Central memory CD4-positive, alpha-beta T cell (primary cell): ENCODE results near the gene TANGO2.

Experiments
- DNase-seq: peaks from one replicate; pipeline ENCODE4 v3.0.0; 2022

The TANGO2 gene

DNA sequence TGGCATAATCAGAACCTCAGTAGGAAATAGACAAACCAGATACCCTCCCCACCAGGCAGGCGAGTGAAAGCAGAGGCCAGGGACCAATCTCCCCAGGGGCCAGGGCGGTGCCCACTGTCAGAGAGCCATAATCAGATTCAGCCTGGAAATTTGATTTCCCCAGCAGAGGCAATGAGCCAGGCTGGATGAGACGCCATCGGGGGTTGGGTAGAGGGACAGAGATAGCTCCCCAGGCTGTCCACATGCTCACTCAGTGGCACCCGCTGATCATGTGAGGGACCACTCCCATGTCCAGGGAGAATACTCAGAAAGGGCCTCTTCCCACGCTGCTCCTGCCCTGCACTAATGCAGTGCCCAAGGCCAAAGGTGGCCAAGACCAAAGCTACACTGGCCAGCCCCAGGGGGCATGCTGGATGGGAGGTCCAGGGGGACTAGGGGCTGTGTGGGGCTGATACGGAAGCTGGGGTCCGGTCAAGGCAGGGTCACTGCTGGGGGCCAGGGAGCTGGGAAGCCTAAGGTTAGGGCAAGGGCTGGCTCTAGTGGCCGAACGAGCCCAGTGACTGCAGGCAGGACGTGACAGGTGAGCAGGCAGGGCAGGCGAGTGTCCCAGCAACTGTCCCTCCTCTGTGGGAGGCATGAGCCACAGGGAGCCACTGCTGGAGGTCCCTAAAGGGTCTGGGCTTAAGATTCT, 24.1 kb upstream of the TANGO2 start:
- DNase-seq: no peak

DNA sequence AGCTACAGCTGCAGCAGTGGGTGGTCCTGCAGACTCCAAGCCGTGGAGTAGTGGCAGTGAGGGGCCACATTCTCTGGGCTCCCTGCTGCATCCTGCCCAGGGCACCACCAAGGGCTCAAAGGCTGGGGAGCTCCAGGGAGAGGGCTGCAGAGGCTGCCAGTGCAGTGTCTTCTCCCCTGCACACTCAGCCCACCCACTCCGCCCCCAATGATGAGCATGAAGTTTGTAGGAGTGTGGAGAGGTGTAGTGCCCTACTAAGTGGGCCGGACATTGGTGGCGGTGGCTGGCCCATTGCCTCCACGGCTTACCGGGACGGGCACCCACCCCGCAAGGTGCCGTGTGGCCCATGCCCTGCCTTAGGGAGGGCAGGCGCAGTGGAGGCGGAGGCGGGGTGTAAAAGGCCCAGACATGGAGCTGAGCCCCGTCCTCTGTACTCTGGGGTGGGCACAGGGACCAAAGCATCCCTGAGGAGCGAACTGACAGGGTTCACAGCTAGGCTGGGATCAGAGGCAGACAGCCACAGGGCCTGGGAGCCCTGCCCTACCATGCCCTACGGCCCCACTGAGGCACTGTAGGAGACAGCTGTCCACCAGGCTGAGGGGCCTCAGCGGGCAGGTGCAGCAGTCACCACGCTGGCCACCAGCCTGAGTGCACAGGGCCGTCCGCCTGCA, 23.2 kb upstream of the TANGO2 start:
- no peak for DNase-seq

DNA sequence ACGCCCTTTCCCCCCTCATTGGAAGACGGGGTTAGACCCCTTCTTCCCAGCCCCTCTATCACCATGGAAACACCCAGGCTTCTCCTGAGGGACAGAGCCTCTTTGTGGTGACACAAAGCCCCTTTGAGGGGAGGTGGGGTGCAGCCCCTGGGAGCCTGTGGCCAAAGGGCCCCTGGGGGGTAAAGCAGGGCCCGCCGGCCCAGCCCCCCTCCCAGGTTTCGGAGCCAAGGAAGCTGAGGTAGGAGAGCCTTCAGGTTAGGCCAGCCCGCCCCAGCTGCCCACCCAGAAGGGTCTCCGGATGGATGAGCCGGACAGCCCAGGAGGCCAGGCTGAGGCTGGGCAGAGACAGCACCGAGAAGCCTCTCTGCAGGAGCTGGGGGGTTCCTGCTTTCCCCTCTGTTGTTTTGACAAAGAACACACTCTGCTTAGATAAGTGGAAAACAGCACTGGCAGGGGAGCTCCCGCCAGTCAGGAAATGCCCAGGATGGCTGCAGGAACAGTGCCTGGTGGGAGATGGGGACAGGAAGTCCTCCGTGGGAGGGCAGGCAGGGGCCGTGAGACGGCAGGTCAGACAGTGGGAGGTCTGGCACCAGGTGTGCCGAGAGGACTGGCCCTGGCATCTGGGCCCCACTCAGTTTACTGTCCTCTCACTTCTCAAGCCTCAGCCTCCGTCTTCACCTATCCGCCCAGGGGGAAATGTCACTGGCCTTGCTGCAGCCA, 22.5 kb upstream of the TANGO2 start:
- no peak for DNase-seq

DNA sequence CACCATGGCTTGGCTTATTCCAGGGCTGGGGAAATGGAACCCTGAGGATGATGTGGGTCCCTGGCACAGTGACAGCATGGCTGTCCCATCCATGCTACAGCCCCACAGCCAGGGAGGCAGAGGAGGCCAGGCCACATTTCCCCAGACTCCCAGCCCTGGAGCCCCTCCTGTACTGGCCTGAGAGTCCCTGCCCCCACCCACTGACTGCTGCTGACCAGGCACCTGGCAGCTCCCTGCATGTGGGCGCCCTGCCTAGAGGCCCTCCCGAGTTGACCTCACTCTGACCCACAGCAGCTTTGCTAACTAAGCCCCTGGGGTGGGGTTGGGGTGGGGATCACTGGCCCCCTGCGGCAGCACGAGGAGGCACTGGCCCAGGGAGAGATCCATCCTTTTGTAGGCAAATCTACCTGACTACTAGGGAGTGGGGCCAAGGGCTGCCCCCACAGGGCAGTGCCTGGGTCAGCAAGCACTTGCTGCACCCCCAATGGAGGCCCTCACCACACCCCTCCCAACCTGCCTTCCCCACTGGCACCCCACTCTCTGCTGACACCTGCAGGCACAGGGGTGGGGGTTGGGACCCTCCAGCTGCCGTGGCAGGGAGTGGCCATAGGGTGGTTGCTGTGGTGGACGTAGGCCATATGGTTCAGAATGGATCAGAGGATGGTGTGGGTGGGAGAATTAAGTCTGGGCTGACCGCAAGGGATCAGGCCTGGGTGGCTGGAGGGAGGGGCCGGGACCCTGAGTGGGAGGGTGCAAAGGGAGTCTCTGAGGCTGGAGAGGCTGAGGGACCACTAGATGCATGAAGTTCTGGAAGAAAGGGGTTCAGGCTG, 21.7 kb upstream of the TANGO2 start:
- DNase-seq: no peak

DNA sequence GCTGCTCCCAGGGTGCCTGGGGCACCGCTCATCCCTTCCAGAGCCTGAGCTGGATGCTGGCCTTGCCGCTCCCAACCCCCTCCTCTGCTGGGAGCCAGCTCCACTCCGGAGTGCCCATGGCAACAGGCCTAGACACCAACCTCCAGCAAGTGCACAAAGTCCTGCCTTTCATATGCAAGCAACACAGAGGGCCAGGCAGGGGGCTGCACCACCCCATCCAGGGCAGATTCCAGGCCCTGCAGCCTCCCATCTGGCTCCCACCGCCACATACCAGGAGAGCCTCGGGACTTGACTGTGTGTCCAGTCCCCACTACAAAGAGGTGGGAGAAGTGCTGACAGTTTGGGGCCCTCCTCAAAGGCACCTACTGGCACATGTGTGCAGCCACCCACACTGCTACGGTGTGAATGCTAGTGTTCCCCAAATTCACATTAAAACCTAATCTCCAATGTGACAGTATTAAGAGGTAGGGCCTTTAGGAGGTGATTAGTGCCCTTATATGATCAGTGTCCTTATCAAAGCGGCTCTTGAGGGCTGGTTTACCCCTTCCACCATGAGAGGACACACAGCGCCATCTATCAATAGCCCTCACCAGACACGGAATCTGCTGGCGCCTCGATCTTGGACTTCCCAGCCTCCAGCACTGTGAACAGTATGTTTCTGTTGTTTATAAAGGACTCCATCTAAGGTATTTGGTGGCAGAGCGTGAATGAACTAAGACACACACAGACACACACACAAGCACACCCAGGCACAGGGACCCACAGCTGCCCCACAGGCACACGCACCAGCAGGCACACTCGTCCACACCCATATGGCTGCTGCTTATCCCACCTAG, 20.4 kb upstream of the TANGO2 start:
- DNase-seq: no peak

DNA sequence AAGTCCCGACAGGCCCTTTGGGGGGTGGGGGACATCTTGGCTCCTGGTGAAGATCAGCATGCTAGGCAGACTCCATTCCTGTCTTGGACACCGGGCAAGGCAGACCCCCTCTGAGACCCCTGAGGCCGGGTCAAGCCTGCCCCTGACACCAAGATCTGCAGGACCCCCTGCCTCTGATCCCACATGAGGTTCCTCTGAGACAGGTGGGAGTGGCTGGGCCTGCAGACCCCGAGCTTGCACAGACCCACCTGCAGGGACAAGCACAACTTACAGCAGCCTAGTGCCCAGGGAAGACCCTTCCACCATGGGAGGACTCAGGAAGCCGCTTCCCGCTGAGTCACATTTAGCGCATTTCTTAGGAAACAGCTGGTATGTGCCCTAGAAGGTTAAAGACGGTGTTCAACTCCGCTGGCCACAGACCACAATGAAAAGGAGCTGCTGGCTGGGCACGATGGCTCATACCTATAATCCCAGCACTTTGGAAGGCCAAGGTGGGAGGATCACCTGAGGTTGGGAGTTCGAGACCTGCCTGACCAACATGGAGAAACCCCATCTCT, 19.8 kb upstream of the TANGO2 start:
- no peak for DNase-seq

DNA sequence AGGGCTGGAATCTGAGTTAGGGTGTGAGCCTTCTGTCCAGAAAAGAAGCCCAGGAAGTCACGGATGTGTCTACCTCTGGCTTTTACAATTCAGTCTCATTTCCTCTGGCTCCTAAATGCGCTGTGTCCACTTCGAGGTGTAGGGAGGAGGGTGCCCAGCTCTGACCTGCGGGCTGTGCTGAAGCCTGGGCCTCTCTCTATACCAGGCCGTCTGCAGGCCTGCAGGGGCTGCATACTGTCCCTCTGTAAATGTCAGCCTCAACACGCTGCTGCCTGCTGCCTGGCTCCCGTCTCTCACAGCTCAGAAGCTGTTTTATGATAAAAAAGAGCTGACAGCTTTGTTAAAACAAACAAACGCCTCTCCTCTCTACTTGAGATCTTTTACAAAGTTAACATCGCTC, 18.8 kb upstream of the TANGO2 start:
- no peak for DNase-seq

DNA sequence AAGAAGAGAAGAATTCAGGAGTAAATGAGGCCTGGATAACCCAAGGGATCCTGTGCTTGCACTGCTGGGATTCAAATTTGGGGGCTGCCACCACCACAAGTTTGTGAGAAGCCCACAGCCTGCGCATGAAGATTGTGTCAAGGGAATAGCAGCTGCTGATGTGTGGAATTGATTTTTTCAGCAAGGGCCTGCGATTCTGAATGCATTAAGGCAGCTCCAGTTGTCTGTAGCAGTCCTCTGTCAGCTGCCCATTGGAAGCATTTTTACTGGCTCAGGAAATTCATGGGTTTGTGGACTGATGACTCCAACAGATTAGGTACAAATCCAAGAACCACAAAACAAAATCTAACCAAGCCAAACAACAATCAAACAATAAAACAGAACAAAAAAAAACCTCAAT, 18.3 kb upstream of the TANGO2 start:
- no peak for DNase-seq

DNA sequence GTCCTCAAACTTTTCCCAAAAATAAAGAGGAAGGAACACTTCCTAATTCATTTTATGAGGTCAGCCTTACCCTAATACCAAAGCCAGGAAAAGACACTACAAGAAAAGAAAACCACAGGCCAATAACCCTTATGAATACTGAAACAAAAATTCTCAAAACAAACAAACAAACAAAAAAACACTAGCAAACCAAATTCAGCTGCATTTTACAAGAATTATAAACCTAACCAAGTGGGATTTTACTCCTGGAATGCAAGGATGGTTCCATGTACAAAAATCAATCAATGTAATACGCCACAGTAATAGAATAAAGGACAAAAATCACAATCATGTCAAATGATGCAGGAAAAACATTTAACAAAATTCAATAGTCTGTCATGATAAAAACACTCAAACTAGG, 17.6 kb upstream of the TANGO2 start:
- no peak for DNase-seq

DNA sequence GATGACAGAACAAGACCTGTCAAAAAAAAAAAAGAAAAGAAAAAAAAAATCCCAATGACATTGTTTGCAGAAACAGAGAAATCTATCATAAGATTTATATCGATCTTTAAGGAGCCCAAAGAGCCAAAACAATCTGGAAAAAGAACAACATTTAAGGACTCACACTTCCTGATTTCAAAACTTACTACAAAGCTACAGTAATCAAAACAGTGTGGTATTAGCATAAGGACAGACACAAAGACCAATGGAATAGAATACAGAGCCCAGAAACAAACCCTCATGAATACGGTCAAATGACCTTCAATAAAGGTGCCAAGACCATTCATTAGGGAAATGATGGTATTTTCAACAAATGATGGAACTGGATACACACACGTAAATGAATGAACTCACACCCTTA, 16.4 kb upstream of the TANGO2 start:
- DNase-seq: no peak

DNA sequence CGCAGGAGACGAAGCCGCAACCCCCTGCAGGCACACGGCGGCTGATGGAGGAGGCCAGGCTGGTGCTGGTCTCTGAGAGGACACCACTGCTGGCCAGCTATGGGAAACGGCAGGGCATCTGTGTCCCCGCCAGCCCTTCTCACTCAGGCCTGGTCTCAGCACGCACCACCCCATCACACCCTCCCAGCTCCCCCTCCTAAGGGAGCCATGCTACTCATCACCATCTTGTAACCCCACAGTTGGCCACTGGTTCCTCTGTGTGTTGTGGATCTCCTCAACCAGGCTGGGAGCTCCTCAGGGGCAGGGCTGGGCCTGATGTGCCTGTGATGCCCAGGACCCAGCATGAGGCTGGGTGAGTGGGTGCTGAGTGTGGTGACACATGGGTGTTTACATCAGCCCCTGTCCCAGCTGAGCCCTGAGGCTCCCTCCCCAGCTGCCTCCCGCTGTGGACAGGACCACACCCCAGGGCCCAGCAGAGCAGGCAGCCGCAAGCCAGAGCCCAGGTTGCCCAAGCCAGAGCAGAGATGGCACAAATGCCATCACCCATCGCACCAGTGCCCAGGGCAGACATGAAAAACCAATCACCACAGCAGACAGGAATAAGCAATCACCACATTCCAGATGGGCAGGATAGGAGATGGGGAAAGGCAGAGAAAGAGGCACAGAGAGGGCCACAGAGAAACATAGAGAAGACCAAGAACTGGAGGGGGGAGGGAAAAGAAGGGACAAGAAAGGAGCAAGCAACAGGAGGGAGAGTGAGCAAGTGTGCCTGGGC, 12.5 kb upstream of the TANGO2 start:
- no peak for DNase-seq

DNA sequence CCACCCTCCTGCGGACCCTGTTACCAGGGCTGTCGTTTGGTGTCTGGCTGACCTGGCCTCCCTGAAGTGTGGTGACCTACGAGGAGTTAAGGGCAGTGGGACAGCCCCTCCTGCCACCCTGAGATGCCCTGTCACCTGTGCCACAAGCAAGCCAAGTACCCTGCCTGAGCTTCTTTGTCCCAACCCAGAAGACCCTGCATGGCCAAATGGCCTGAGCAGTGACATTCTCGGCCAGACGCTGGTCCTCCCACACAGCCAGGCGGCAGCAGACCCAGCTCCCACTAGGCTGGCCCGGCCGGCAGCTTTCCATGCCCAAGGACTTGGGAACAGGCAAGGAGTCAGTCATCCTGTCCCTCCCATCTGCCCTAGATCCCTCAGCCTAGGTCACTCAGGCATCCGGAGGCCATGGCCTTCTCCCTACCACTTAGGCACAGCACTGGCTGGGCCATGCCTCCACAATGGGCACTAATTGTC, 11.9 kb upstream of the TANGO2 start:
- no peak for DNase-seq

DNA sequence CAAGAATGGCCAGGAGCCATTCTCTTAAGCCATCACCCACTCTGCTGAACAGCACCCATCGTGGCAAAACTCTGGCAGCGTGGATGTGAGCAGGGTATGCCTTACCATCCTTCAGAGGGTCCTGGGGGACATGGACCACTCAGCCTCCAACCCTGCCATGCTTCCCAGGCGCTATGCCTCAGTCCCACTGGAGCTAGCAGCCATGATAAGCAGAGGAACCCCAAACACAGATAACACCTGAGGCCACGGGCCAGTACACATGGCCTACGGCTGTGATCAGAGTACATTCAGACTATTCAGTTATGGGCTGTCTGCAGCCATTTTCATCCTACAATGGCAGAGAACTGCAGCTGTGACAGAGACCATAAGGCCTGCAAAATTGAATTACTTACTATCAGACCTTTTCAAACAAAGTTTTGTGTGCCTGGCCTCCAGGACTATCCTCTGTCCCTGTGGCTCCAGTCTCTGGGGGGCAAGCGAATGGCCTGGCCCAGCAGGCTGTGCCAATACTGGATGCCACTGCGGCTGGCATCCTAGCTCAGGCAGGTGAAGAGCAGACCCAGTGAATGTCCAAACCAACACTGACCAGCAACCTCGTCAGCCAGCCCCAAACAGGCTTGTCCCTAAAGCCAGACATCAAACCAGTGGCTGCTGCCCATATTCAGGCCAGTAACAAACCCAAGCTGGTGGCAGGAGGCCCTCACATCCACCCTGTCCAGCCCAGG, 11.2 kb upstream of the TANGO2 start:
- DNase-seq: no peak

DNA sequence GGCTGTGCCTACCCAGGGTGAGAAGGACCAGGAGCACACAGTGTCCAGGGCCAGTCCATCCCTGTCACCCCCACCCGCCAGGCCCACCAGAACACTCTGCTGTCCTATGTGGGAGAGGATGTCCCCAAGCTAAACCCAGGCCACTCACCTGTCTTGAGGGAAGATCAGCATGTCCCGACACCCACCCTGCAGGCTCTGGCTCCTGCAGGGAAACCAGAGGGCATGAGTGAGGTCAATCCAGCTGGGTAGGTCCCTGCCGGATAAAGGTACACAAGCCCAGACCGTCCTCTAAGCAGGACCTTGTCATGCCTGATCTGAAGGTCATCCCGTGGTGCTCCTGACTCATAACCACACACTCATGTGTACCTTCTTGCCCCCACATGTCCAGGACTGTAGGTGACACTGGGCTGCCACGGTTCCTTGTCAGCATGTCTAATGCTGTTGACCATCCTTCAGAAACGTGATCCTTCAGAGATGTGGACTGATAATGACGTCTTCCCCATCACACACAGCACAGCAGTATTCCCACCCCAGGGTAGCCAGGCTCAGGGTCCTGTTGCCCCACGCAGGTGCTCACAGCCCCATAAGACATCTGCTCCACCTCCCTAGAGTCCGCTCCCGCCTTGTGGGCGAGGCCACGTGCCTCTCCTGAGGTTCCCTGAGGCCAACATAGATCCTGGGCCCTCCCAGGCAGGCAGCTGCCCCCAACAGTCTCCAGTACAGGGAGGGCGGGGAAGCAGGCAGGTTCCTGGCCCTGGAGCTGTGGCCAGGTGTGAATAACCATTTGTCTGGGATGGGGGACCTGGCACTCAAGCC, 10.4 kb upstream of the TANGO2 start:
- no peak for DNase-seq

DNA sequence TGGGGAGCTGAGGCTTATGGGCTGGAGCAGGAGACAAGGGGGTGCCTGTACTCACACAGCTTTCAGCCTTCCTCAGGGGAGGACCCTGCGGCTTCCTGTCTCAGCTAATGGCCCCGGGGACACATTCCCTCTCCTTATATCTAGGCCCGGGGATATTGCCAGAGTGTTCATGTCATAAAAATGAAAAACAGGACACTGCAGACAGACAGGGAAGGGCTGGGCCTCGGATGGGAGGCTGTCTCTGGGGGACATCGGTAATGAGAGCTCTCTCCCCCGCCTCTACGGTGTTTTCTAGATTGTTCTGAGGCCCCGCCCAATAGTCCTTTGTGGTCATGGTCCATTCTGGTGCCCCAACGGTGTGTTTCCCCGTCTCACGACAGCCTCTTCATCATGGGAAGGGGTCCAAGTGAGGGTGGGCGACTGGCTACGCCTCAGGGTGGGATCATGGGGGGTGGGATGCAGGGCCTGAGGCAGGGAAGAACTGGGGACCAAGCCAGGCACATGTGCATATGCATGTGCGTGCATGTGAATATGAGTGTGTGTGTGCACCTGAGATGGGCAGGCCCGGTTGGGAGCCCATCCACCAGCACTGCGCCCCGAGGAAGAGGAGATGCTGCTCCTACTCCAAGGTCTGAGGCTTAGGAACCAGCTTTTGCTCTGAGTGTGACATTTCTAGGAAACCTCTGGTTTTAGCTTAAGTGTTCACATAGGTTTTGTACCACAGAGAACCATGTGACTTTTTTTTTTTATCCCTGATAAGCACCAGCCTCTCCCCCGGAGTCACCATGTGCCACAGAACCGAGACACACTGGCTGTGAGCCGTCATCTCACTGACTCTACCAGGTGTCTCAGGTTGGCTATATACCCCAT, 9.6 kb upstream of the TANGO2 start:
- no peak for DNase-seq

DNA sequence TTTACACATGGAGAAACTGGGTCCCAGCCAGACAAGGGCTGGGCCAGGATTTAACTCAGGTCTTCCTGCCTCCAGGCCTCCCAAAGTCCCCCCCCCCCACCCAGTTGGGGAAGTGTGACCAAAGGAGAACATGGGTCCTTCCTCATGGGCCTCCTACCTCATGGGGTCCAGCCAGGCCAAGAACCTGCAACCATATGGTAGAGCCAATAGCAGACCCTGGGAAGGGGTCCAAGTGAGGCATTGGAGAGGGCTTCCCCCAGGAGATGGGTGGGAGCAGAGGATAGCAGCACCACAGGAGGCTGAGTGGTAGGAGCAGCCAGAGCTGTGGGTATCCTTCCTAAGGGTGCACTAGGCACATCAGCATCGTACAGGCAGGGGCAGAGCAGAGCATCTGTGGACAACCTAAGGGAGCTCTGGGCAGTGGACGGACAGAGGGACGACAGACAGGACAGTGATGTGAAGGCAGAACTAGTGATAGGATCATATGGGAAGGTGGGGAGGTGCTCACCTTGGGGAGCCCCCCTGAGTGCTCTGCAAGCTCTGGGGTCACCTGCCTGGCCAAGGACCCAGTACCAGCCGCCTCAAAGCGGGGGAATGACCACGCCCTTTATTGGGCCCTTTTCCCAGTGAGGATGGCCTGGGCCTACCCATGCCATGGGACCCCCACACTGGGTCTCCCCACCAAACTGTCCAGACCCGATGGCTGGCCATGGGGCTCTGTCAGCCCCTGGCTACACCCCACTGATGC, 8.7 kb upstream of the TANGO2 start:
- DNase-seq: no peak

DNA sequence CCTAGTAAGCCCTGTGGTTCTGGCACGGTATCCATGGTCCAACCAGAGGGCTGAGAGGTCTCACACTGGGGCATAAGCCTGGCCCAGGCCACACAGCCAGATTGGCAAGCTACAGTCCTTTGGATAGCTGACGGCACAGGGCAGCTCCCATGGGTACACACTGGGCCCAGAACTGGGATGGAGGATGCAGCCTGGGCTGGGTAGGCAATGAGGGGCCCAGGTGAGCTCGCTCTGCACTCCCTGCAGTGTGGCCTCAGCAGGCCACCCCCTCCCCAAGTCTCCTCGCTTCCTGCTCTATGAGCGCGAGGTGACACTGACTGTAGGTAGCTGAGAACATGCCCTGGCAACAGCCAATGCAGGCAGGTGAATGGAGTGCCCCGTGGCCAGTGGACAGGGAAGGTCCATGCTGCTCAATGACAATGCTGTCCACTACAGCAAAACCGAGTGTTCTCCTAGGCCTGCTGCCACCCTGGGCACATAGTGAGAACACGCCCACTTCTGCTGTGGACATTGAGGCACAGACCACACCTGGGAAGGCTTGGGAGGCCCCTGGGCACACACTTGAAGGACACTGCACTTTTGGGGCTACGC, 8.1 kb upstream of the TANGO2 start:
- no peak for DNase-seq
